Nucleus accumbens (tissue), 56 donors: ENCODE results near the gene TIE1.
A peak's percentile ranks its signal among the peaks of the same experiment; 100 is the strongest.
"Not testable (repeated sequence)": the region's sequence is repeated elsewhere in the genome, so short reads cannot be mapped to it uniquely, and the experiment has no call there.

Source experiments
- DNase-seq, 56 donors: peaks; one replicate each; lab custom pipeline; 2025; lab: John Stamatoyannopoulos, UW

TIE1 gene

GRCh38 chr1:43352881-43353280 is 52.1 kb downstream of the TIE1 start:
- no peak for DNase-seq

DNA sequence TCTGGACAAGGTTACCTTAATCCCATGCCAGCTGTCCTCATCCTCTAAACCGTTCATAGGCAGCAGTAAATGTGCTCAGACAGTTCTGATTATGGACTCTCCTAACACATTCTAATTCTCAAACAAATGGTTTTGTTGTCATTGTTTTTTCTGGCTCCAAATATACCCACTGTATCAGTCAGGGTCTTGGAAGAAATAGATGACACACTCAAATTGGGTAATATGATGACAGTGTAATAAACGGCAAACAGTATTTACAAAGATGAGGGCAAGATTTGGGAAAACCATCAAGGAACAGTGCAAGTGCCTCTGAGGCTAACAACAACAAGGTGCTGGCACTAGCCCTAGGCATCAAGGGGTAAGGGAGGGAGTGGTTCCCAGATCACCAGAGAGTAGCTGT is 53.7 kb downstream of the TIE1 start:
- no peak for DNase-seq

GRCh38 chr1:43354936-43355335 is 54.2 kb downstream of the TIE1 start:
- no peak for DNase-seq

DNA sequence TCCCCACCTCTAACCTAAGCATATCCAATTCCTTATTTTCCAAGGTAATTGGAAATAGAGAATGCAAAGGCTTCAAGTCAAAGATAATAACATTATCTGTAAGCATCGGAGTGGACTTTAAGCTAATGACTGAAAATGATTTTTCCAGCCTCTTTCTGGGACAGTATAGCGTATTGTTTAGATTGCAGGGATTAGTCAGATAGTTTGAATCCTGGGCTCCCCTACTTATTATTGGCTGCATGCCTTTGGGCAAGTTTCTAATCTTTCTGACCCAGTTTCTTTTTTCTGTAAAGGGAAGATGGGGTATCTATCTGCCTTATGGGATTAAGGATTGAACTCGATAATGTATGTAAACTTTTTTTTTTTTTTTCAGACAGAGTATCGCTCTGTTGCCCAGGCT is 56.5 kb downstream of the TIE1 start:
- no peak for DNase-seq

- DNase-seq = peak in 8 of 56 donors; percentile 8 to 48 (median 20)
Observed at GRCh38 chr1:43358121-43358745, 57.5 kb downstream of the TIE1 start.

DNA sequence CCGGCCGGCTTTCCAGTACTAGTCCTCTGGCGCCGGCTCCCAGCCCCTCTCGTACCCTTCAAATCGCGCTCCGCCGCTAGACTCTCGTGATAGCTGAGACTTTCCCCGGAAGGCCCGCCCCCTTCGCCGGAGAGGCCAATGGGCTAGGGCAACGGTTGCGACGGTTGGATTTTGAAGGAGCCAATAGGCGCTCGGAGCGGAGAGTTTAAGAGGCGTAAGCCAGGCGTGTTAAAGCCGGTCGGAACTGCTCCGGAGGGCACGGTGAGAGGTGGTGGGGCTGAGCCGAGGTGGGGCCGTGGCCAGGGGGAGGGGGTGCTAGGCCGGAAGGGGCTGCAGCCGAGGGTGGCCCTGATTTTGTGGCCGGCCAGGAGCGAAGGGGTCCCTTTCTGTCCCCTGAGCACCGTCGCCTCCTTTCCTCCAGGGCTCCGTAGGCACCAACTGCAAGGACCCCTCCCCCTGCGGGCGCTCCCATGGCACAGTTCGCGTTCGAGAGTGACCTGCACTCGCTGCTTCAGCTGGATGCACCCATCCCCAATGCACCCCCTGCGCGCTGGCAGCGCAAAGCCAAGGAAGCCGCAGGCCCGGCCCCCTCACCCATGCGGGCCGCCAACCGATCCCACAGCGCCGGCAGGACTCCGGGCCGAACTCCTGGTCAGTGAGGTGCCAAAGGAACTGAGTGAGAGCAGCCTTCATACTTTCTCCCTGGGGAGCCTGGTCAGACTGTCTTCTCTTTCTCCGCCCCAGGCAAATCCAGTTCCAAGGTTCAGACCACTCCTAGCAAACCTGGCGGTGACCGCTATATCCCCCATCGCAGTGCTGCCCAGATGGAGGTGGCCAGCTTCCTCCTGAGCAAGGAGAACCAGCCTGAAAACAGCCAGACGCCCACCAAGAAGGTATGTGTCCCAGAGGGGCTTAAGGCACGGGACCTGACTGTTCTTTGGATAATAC is 58.2 kb downstream of the TIE1 start, which contains the start of gene CDC20:
Gene CDC20, plus strand, starts transcription at position 236 of the 948 bp plus-strand sequence. Its CDS starts 235 bp downstream, at position 471.
- peak; percentile 48 to 99 (median 94) for DNase-seq

GRCh38 chr1:43359696-43360095 is 58.9 kb downstream of the TIE1 start:
- no peak for DNase-seq

DNA sequence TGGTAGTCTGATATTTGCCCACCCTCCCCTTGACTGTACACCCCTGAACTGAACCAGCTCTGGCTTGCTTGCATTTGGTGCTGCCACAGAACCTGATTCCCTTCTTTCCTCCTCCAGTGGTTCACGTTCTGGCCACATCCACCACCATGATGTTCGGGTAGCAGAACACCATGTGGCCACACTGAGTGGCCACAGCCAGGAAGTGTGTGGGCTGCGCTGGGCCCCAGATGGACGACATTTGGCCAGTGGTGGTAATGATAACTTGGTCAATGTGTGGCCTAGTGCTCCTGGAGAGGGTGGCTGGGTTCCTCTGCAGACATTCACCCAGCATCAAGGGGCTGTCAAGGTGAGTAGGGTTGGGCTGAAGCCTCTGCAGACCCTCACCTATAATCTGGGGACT is 59.8 kb downstream of the TIE1 start:
- no peak for DNase-seq

DNA sequence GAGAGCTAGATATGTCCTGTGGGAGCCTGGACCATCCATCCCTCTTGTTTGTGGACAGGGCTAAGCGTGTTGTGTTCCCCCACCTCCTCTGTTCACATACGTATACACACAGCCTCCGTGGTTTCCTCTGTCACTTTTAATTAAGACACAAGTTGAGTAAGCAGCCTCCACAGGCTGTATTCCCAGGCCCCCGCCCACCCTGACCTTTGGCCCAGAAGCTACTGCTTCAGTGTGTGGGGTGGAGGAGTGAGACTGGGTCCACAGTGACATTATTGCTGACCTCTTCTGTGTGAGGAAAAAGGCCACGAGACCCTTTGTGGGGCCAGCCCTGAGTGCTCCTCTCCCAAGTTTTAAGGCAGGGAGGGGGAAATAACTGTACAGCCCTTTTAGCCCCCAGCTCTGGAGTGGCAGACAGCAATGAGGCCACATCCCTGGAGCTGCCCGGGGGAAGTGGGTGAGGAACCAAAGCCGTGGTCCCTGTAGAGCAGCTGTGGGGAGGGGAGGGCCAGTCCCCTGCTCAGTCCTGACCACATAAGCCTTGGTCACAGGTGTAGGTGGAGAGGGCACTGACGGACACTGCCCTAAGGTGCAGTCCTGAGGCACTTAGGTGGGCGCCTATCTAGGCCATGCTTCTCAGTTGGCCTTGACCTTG is 62.6 kb downstream of the TIE1 start:
- no peak for DNase-seq

- DNase-seq = no peak
Observed at GRCh38 chr1:43363935-43364525, 63.2 kb downstream of the TIE1 start.

DNA sequence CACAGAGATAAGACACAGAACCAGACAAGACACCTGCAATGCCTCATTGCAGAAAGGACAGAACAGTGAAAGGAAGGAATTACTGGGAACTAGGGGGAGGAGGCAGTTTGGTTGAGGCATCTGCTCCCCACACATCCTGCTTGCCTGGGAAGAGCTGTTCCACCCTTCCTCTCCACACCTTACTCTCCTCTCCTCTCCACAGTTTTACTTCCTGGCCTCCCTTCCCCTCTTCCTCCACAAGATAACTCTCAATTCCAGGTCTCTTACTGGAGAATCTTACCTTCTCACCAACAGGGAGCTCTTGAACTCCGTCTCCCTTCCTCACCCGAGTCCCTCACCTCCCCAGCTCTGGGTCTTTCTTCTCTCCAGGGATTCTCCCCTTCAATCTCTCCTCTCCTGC is 64.9 kb downstream of the TIE1 start:
- DNase-seq = no peak

DNA sequence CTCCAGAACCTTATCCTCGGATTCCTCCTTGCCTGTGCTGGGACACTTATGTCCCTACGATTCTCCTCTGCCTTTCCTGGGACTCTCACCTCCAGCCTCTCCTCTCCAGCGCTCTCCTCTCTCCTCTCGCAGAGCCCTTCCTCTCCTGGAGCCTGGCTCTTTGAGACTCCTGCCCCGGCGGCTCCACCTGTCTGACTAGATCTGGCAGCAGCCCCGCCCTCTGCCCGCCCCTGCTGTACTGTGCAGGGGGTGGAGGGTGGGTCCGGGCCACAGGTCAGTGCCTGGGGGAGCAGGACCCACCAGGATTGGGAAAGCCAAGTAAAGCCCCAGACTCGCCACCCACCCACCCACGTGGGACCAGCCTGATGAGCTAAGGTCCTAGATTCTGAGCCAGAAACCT is 65.4 kb downstream of the TIE1 start:
- no peak for DNase-seq

DNA sequence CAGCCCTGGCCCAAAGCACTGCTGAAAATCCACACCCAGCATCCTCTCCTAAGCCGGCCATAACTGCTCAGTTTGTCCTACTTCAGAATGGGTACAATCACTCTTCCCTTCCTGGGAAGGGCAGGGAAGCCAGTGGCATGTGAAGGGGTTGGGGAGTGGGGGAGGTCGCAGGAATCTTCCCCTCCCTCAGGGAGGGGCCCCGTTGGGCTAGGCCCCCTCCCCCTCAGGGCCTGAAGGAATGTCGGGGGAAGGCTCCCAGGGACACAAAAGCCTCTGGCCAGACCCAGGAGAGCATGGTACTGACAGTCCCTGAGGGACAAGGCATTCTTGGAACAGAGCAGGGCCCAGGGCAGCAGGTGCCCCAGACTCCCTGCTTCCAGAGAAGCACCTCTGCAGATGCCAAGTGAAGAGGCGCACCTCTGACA is 65.8 kb downstream of the TIE1 start:
- DNase-seq = no peak

DNA sequence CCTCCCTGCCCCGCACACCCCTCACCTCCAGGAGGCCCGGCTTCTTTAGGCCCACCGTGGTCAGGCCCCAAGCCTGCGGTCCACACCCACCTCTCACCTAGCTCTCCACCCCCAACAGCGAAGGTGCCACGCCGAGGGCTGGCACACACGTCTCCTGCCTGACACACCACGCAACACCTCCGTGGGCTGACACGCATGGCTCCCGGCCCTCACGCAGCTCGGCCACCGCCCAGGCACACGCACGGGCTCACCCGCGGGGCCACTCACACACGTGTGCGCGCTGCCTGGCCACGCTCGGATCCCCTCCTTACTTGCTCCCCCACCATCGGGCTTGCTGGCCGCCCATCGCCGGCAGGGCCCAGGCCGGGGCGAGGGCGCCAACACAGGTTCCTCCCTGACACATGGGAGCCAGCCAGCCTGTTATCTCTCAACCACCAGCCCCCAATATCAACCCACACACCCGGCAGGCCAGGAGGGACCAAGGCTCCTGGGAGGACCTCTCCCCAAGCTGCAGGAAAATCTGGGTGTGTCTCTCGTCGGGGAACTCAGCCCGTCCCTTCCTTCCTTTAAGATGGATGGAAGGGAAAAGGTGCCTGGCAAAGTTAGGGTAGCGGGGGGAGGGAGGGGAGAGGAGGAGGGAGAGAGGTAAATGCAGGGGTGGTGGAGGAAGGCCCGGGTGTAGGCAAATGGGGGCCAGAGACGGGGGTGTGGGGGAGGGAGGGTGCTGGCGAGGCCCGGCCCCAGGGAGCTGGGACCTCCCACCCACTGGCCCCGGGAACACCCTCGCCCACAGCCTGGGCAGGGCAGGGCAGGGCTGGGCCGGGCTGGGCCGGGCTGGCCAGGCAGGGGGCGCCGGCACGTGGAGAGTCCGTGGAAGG is 66.5 kb downstream of the TIE1 start:
- DNase-seq = peak in 3 of 56 donors; percentile 7 to 49 (median 17)

GRCh38 chr1:43367904-43368645 is 67.3 kb downstream of the TIE1 start, which contains the start of gene ELOVL1:
ELOVL1 (minus strand) TSS chr1:43368011; CDS start chr1:43365609, 2,402 bp downstream.
- peak in 55 of 56 donors; percentile 30 to 93 (median 82) for DNase-seq

- DNase-seq = peak in 1 of 56 donors; percentile 28
Observed at GRCh38 chr1:43368646-43369020, 67.9 kb downstream of the TIE1 start.

- DNase-seq = not testable (repeated sequence)
Observed at GRCh38 chr1:43369779-43370178, 69.0 kb downstream of the TIE1 start.

DNA sequence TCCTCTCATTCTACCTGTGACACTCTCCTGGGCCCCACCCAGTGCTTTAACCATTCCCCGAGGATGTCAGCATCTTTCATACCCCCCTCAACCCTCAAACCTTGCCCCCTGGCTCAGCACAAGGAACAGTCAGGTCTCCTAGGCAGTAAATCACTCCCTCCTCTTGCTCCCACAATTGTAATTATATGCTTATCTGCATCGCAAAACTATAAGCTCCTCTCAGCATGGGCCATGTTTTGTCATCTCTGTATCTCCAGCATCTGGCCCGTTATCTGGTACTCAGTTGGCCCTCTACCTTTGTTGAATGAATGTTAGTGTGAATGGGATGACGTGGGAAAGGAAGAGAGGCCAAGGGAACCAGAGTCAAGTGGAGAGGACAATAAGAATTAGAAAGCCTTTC is 69.8 kb downstream of the TIE1 start:
- no peak for DNase-seq

- no peak for DNase-seq
Observed at GRCh38 chr1:43372172-43372571, 71.4 kb downstream of the TIE1 start.
